ENCODE measurements around the gene UNKL.

UNKL gene

DNA sequence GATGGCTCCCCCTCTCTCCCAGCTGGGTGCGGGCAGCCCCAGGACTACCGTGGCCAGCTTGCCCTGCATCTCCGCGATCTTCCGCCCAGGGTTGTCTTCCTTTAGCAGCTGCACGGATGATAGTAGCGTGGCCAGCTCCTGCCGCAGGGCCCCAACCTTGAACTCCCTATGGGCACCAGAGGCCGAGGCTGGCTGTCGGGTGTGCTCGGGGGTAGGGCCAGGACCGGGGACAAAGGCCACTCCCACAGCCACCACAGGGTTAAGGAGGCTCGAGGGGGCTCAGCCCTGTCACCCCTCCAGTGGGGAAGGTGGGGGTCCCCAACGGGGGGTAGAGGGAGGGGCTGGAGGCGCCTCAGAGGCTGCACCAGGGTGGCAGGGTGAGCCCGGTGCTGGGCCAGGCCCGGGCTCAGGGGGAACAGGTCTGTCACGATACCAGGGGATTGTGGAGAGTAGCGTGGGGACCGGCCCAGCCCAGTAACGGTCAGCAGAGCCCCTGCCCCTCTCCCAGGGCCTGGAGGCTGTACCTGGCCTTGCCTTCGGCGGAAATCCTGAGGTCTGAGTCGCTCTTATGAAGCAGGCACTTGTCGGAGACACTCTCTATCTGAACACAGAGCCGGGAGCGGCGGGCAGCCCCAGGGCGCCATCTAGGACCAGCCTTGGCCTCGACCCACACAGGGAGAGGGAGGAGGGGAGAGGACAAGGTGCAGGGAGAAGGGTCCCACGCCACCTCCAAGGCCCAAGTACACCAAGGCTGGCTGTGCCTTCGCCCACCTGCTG lies 21.6 kb upstream of the UNKL start:
- H3K4me1 ChIP-seq (ENCODE audit: control insufficient read depth, insufficient read depth, low read length) = no peaks in the 10 kb centered on the region
- DNase-seq (ENCODE audit: low read depth) = no peak
- no peak overlapping the region for H3K9ac ChIP-seq (ENCODE audit: low read length)
- no peaks in the 10 kb centered on the region for H3K36me3 ChIP-seq (ENCODE audit: control insufficient read depth, insufficient read depth, low read length, severe bottlenecking)
- H3K4me3 ChIP-seq (ENCODE audit: low read length) = no peak overlapping the region
- H3K9me3 ChIP-seq (ENCODE audit: control insufficient read depth, low read length) = no peaks in the 10 kb centered on the region
- H3K27me3 ChIP-seq (replicated peaks; ENCODE audit: control insufficient read depth, insufficient read depth, low read length) = no peaks in the 10 kb centered on the region

DNA sequence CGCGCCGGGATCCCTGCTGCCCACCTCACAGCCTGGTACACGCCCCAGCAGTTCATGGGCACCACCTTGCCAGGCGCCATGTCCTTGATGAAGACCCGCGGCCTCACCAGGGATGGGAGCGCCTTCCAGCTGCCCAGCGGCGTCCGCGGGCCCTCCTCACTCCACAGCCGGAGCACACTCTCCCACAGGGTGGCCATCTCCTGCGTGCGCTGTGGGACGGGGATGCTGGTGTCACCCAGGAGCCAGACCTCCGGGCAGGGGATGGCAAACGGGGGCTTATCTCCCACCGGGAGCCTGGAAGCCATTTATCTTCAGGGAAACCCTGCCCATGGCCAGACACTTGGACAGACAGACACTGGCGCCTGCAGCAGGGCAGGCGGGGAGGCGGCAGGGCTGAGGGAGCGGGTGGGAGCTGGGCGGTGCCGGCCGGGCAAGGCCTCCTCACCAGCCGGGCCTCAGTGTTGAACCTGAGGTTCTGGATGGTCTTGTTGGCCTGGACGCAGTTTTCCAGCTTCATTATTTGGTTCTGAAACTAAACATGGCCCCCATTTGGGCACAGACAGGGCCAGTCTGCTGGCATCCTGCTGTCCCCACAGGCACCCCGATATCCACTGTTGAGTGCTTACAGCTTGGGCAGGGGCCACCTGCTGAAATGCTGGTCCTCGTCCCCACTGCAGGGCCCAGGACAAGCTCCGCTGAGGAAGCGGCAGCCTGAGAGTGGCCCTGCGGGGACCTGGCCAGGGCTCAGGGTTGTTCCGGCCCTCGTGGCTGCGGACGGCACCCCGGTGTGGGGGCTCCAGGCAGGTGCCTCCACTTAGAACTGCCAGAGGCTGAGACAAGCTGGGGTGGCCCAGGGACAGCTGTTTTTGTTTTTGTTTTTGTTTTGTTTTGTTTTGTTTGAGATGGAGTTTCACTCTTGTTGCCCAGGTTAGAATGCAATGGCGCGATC lies 20.4 kb upstream of the UNKL start:
- no peak overlapping the region for H3K9ac ChIP-seq (ENCODE audit: low read length)
- no peak overlapping the region for H3K4me3 ChIP-seq (ENCODE audit: low read length)
- no peaks in the 10 kb centered on the region for H3K4me1 ChIP-seq (ENCODE audit: control insufficient read depth, insufficient read depth, low read length)
- H3K27me3 ChIP-seq (replicated peaks; ENCODE audit: control insufficient read depth, insufficient read depth, low read length) = no peaks in the 10 kb centered on the region
- no peaks in the 10 kb centered on the region for H3K9me3 ChIP-seq (ENCODE audit: control insufficient read depth, low read length)
- H3K36me3 ChIP-seq (ENCODE audit: control insufficient read depth, insufficient read depth, low read length, severe bottlenecking) = no peaks in the 10 kb centered on the region
- DNase-seq (ENCODE audit: low read depth) = no peak

DNA sequence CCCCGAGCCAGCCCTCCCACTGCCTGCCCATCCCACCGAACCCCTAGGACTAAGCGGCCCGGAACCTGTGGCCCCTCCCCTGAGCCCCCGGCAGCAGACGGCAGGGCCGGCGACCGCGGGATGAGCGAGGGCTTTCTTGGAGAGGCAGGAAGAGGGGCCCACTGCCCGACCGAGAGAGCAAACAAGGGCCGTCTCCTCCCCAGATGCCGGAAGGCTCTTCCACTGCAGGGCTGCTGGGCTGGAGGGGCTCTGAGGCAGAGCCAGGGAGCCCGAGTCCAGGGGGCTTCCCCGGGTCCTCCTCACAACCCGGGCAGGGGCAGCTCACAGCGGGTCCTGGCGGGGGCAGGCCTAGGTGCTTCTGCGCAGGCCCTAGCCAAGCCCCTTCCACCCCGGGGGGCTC lies 19.3 kb upstream of the UNKL start:
- DNase-seq (ENCODE audit: low read depth) = no peak
- no peaks in the 10 kb centered on the region for H3K9me3 ChIP-seq (ENCODE audit: control insufficient read depth, low read length)
- no peak overlapping the region for H3K4me3 ChIP-seq (ENCODE audit: low read length)
- H3K36me3 ChIP-seq (ENCODE audit: control insufficient read depth, insufficient read depth, low read length, severe bottlenecking) = no peaks in the 10 kb centered on the region
- H3K9ac ChIP-seq (ENCODE audit: low read length) = no peak overlapping the region
- H3K4me1 ChIP-seq (ENCODE audit: control insufficient read depth, insufficient read depth, low read length) = no peaks in the 10 kb centered on the region
- H3K27me3 ChIP-seq (replicated peaks; ENCODE audit: control insufficient read depth, insufficient read depth, low read length) = no peaks in the 10 kb centered on the region

DNA sequence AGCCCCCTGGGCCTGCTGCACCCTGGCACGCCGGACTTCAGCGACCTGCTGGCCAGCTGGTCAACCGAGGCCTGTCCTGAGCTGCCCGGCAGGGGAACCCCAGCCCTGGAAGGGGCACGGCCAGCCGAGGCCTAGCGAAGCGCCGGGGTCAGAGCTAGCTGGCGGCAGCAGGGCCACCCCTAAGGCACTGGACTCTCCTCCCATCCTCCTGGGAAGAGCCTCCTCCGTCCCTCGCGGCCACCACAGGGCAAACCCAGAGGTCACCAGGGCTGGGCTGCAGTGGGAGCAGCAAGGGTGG lies 18.7 kb upstream of the UNKL start:
- Histone ChIP-seq H3K9ac (ENCODE audit: low read length) (no peak overlapping the region), H3K4me1 (ENCODE audit: control insufficient read depth, insufficient read depth, low read length) (no peaks in the 10 kb centered on the region), H3K36me3 (ENCODE audit: control insufficient read depth, insufficient read depth, low read length, severe bottlenecking) (no peaks in the 10 kb centered on the region), H3K27me3 (replicated peaks; ENCODE audit: control insufficient read depth, insufficient read depth, low read length) (no peaks in the 10 kb centered on the region), H3K9me3 (ENCODE audit: control insufficient read depth, low read length) (no peaks in the 10 kb centered on the region), H3K4me3 (ENCODE audit: low read length) (no peak overlapping the region)
- no peak for DNase-seq (ENCODE audit: low read depth)

DNA sequence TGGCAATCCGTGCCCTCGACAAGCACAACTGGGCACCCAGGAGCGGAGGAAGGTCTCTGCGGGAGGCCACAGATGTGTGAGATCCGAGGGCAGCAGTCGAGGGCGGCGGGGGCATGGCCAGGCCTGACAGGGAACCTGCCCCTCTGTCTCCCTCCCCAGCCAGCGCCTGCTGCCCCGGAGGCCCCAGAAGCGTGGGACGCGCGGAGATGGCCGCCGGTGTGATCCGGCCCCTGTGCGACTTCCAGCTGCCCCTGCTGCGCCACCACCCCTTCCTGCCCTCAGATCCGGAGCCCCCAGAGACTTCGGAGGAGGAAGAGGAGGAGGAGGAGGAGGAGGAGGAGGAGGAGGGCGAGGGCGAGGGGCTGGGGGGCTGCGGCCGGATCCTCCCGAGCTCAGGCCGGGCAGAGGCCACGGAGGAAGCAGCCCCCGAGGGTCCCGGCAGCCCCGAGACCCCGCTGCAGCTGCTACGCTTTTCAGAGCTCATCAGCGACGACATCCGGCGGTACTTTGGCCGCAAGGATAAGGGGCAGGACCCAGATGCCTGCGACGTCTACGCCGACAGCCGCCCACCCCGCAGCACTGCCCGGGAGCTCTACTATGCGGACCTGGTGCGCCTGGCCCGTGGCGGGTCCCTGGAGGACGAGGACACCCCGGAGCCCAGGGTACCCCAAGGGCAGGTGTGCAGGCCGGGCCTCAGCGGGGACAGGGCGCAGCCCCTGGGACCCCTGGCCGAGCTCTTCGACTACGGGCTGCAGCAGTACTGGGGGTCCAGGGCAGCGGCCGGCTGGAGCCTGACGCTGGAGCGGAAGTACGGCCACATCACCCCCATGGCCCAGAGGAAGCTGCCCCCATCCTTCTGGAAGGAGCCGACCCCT lies 18.1 kb upstream of the UNKL start:
- Histone ChIP-seq H3K9ac (ENCODE audit: low read length) (no peak overlapping the region), H3K9me3 (ENCODE audit: control insufficient read depth, low read length) (no peaks in the 10 kb centered on the region), H3K27me3 (replicated peaks; ENCODE audit: control insufficient read depth, insufficient read depth, low read length) (no peaks in the 10 kb centered on the region), H3K36me3 (ENCODE audit: control insufficient read depth, insufficient read depth, low read length, severe bottlenecking) (no peaks in the 10 kb centered on the region), H3K4me3 (ENCODE audit: low read length) (no peak overlapping the region), H3K4me1 (ENCODE audit: control insufficient read depth, insufficient read depth, low read length) (no peaks in the 10 kb centered on the region)
- DNase-seq (ENCODE audit: low read depth) = no peak

DNA sequence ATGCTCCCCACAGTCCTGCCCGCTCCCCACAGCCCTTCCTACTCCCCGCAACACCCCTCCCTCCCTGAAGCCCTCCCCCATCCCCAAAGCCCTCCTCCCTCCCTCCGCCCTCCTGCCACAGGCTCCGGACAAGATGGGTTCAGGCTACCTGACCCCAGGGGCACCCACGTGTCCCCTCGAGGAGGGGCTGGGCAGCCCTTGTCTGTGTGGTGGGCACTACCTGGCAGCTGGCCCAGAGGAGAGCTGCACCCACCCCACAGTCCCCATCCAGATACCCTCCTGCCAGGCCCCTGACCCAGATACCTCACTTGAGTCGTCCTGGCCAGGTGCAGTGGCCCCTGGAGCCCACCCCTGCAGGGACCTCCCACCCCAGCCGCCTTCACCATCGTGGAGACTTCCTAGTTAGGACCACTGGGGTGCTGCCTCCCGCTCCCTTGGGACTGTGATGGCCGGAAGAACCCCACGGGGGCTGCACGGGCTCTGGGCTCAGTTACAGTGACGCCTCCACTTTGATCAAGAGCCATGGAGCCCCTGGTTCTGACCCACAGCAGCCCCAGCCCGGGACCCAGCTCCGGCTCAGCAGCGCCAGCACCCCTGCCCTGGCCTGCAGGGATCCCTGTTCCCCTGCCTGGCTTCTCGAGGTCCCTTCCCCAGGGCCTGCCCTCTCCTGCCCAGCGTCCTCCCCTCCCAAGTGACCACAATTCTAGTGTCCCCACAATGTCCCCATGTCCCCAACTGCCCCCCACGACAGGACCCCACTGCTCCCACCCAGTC lies 17.2 kb upstream of the UNKL start:
- no peaks in the 10 kb centered on the region for H3K4me1 ChIP-seq (ENCODE audit: control insufficient read depth, insufficient read depth, low read length)
- no peak overlapping the region for H3K9ac ChIP-seq (ENCODE audit: low read length)
- DNase-seq (ENCODE audit: low read depth) = no peak

DNA sequence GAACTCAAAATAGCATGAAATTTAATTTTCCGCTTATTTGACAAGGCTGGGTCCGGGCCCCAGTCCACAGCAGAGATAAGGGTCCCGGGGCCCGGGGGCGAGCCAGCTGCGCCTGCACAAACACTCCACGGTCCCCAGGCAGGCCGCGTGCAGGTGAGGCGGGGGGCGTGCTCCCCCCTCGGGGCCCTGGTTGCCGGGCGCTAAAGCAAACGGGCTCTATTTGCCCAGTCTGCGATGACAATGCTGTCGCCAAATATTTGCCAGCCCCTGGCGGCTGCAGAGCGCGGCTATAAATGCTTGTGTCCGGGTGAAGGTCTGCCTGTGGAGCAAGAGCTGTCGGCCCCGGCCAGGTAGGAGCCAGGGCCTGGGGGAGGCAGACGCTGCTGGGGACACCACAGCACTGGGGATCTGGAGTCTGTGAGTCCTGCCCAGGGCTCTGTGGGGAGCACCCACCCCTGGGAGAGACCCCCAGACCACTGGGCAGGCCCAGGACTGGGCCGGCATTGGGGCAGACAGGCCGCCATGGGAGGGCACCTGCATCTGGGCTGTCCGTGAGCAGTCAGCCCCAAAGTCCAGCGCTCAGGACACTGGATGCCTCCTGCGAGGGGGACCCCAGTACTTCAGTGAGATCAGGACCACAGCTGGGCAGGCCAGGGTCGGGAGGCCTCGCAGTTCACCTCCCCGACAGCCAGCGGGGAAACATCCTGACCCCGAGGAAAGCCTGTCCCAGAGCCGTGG lies 16.4 kb upstream of the UNKL start, which contains the start of gene PERCC1:
TSS of gene PERCC1 (plus strand) at position 320 of the 738 bp plus-strand sequence. CDS start 1,516 bp downstream, outside the sequence.
- peak; percentile 50 for DNase-seq (ENCODE audit: low read depth)
- Histone ChIP-seq H3K4me1 (ENCODE audit: control insufficient read depth, insufficient read depth, low read length) (no peaks in the 10 kb centered on the region), H3K9me3 (ENCODE audit: control insufficient read depth, low read length) (no peaks in the 10 kb centered on the region), H3K4me3 (ENCODE audit: low read length) (no peak within 1 kb of the TSS), H3K27me3 (replicated peaks; ENCODE audit: control insufficient read depth, insufficient read depth, low read length) (no peaks in the 10 kb centered on the region), H3K9ac (ENCODE audit: low read length) (no peak within 1 kb of the TSS), H3K36me3 (ENCODE audit: control insufficient read depth, insufficient read depth, low read length, severe bottlenecking) (no peaks in the 10 kb centered on the region)

More for the DNA sequence above, 17.2 kb upstream of the UNKL start:
- Histone ChIP-seq H3K4me3 (ENCODE audit: low read length) (no peak overlapping the region), H3K36me3 (ENCODE audit: control insufficient read depth, insufficient read depth, low read length, severe bottlenecking) (no peaks in the 10 kb centered on the region), H3K27me3 (replicated peaks; ENCODE audit: control insufficient read depth, insufficient read depth, low read length) (no peaks in the 10 kb centered on the region), H3K9me3 (ENCODE audit: control insufficient read depth, low read length) (no peaks in the 10 kb centered on the region)

DNA sequence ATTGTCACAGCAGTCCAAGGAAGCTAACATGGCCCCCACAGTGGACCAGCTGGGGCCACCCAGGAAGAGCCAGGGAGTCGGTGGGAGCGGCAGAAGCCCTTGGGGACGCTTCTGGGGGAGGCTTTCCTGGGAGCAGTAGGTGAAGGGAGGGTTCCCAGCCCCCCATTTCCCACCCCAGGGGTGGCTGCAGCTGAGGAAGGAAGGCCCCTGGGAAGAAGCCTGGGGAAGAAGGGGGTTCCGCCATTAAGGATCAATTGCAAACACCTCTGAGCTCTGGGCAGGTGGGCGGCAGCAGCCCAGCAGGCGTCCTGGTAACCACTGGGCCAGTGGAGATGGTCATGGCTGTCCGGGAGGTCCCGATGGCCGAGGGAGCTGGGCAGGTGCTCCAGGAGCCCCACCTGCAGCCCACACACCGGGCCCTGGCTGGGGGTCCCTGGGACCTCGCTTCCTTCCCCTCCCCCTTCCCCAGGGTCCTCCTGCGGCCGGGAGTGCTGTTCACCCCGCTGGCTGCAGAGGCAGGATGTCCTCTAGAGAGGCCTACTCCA lies 15.8 kb upstream of the UNKL start:
- Histone ChIP-seq H3K4me3 (ENCODE audit: low read length) (no peak overlapping the region), H3K36me3 (ENCODE audit: control insufficient read depth, insufficient read depth, low read length, severe bottlenecking) (no peaks in the 10 kb centered on the region), H3K9ac (ENCODE audit: low read length) (no peak overlapping the region), H3K27me3 (replicated peaks; ENCODE audit: control insufficient read depth, insufficient read depth, low read length) (no peaks in the 10 kb centered on the region), H3K9me3 (ENCODE audit: control insufficient read depth, low read length) (no peaks in the 10 kb centered on the region), H3K4me1 (ENCODE audit: control insufficient read depth, insufficient read depth, low read length) (no peaks in the 10 kb centered on the region)
- DNase-seq (ENCODE audit: low read depth) = no peak

DNA sequence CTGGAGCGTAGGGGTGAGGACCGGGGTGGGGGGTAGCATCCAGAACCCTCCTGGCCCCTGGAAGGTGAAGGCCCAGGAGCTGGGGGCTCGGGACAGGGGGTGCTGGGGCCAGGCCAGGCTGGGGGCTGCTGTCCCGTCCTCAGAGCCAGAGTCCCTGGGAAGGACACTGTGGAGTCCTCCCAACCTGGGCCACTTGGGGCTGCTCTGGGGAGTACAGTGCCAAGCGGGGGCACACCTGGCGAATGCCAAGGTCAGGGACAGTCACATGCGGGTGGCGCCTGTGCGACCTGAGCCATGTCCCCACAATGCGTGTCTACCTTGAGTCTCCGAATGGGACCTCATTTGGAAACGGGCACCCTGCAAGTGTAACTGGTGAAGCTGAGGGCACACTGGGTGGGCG lies 15.1 kb upstream of the UNKL start:
- Histone ChIP-seq H3K36me3 (ENCODE audit: control insufficient read depth, insufficient read depth, low read length, severe bottlenecking) (no peaks in the 10 kb centered on the region), H3K4me1 (ENCODE audit: control insufficient read depth, insufficient read depth, low read length) (no peaks in the 10 kb centered on the region), H3K4me3 (ENCODE audit: low read length) (no peak overlapping the region), H3K9ac (ENCODE audit: low read length) (no peak overlapping the region), H3K9me3 (ENCODE audit: control insufficient read depth, low read length) (no peaks in the 10 kb centered on the region), H3K27me3 (replicated peaks; ENCODE audit: control insufficient read depth, insufficient read depth, low read length) (no peaks in the 10 kb centered on the region)
- DNase-seq (ENCODE audit: low read depth) = no peak

DNA sequence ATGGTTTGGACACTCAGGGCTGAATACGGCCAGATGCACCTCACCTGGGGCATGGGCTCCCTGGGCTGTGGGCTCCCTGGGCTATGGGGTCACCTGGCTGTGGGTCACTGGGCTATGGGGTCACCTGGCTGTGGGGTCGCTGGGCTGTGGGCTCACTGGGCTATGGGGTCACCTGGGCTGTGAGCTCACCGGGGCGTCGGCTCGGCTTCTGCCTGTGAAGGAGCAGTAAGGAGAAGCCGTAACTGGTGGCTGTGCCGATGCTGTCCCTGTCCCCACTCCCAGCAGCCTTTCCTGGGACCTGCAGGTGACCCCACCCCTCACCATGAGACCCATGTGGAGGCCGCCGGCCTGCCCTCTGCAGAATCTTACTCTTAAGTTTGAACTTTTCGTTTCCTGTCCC lies 14.5 kb upstream of the UNKL start:
- Histone ChIP-seq H3K9me3 (ENCODE audit: control insufficient read depth, low read length) (no peaks in the 10 kb centered on the region), H3K9ac (ENCODE audit: low read length) (peak overlapping the region; percentile 8), H3K4me1 (ENCODE audit: control insufficient read depth, insufficient read depth, low read length) (no peaks in the 10 kb centered on the region), H3K4me3 (ENCODE audit: low read length) (no peak overlapping the region), H3K36me3 (ENCODE audit: control insufficient read depth, insufficient read depth, low read length, severe bottlenecking) (no peaks in the 10 kb centered on the region), H3K27me3 (replicated peaks; ENCODE audit: control insufficient read depth, insufficient read depth, low read length) (no peaks in the 10 kb centered on the region)
- DNase-seq (ENCODE audit: low read depth) = no peak
